WTC11 (cell line): Measurements from ENCODE around the gene TNNT2. TPM values are rescaled to one million over a fixed set of nuclear protein-coding genes. Genes with fewer than 3 reads are reported as not detected.
A peak's percentile ranks its signal among the peaks of the same experiment; 100 is the strongest.

Experiments
- CDX4 ChIP-seq: fragments of 250-450 bp; sonication (Bioruptor Pico); IDR thresholded peaks from 2 replicates; pipeline ENCODE4 v1.9.0; 2021; ENCODE audit warnings: moderate library complexity, mild to moderate bottlenecking, inconsistent platforms, borderline replicate concordance
- CTCF ChIP-seq: fragments of 200-600 bp; IDR thresholded peaks from 2 replicates; pipeline ENCODE4 v1.8.0; 2022; ENCODE audit warnings: antibody characterized with exemption
- GABPB1 ChIP-seq: sonication (generic); formaldehyde crosslinking; IDR thresholded peaks from 2 replicates; pipeline ENCODE4 v1.8.1; 2023; ENCODE audit warnings: mild to moderate bottlenecking, missing genetic modification reagents
- GRHL2 ChIP-seq: fragments of 250-450 bp; sonication (Bioruptor Pico); IDR thresholded peaks from 2 replicates; pipeline ENCODE4 v1.8.0; 2022; ENCODE audit warnings: mild to moderate bottlenecking, moderate library complexity; ENCODE audit not compliant: insufficient replicate concordance, severe bottlenecking
- JAZF1 ChIP-seq: fragments of 250-450 bp; sonication (Bioruptor Pico); IDR thresholded peaks from 2 replicates; pipeline ENCODE4 v1.9.0; 2021; ENCODE audit warnings: moderate library complexity, mild to moderate bottlenecking, inconsistent platforms
- JUN ChIP-seq: sonication (generic); formaldehyde crosslinking; IDR thresholded peaks from 2 replicates; pipeline ENCODE4 v1.8.0; 2023; ENCODE audit warnings: mild to moderate bottlenecking, missing genetic modification reagents
- KAT7 ChIP-seq: sonication (generic); formaldehyde crosslinking; IDR thresholded peaks from 2 replicates; pipeline ENCODE4 v1.8.1; 2023; ENCODE audit warnings: missing genetic modification reagents, mild to moderate bottlenecking, borderline replicate concordance
- NFE2L1 ChIP-seq: sonication (generic); formaldehyde crosslinking; IDR thresholded peaks from 2 replicates; pipeline ENCODE4 v1.8.1; 2023; ENCODE audit warnings: missing genetic modification reagents
- TP53 ChIP-seq: sonication (generic); formaldehyde crosslinking; IDR thresholded peaks from 2 replicates; pipeline ENCODE4 v1.8.1; 2023; ENCODE audit warnings: mild to moderate bottlenecking, missing genetic modification reagents
- ZBTB21 ChIP-seq: sonication (generic); formaldehyde crosslinking; IDR thresholded peaks from 2 replicates; pipeline ENCODE4 v1.8.1; 2023; ENCODE audit warnings: mild to moderate bottlenecking, missing genetic modification reagents, borderline replicate concordance
- ZBTB43 ChIP-seq: sonication (generic); formaldehyde crosslinking; IDR thresholded peaks from 2 replicates; pipeline ENCODE4 v1.8.1; 2023; ENCODE audit warnings: mild to moderate bottlenecking, missing genetic modification reagents
- ZNF138 ChIP-seq: sonication (generic); formaldehyde crosslinking; conservative IDR thresholded peaks from 2 replicates; pipeline ENCODE4 v1.8.1; 2022; ENCODE audit warnings: mild to moderate bottlenecking, moderate library complexity, missing genetic modification reagents
- ZNF281 ChIP-seq: sonication (generic); formaldehyde crosslinking; IDR thresholded peaks from 2 replicates; pipeline ENCODE4 v1.8.0; 2023; ENCODE audit warnings: mild to moderate bottlenecking, missing genetic modification reagents
- ZNF317 ChIP-seq: sonication (generic); formaldehyde crosslinking; IDR thresholded peaks from 2 replicates; pipeline ENCODE4 v1.8.1; 2023; ENCODE audit warnings: low read depth, mild to moderate bottlenecking, moderate library complexity, missing genetic modification reagents, borderline replicate concordance
- ZSCAN18 ChIP-seq: fragments of 250-450 bp; sonication (Bioruptor Pico); IDR thresholded peaks from 2 replicates; pipeline ENCODE4 v2.1.2; 2022; ENCODE audit warnings: mild to moderate bottlenecking, moderate library complexity
- total RNA-seq: library from RNA; stranded (reverse); gene quantifications from 3 replicates; pipeline ENCODE4 v1.2.3, GENCODE V29; 2021

The TNNT2 gene
- total RNA-seq, 1 experiment from 2014 or later = 6.1 TPM

- TF ChIP-seq CDX4 (CRISPR knock-in tag) = no peak
- no peak for TF ChIP-seq KAT7
- TF ChIP-seq GRHL2 (CRISPR knock-in tag) = no peak
- TF ChIP-seq ZNF317 (CRISPR knock-in tag) = 0 out of 2 replicates have a peak, but pooled peaks have one; percentile 54
- TF ChIP-seq GABPB1 = peak; percentile 56; the same call in 1 of the 2 replicates
- TF ChIP-seq JAZF1 (CRISPR knock-in tag) = no peak
- peak; percentile 66; the same call in 1 of the 2 replicates for TF ChIP-seq ZBTB21
- no peak for TF ChIP-seq CTCF
- peak; percentile 79; the same call in 1 of the 2 replicates for TF ChIP-seq ZBTB43 (CRISPR knock-in tag)
- TF ChIP-seq ZNF138 = 0 out of 2 replicates have a peak, but pooled peaks have one; percentile 45
- peak; percentile 88; the same call in 1 of the 2 replicates for TF ChIP-seq ZNF281 (CRISPR knock-in tag)
- TF ChIP-seq ZSCAN18 (CRISPR knock-in tag) = no peak
- 0 out of 2 replicates have a peak, but pooled peaks have one; percentile 48 for TF ChIP-seq JUN (CRISPR knock-in tag)
- TF ChIP-seq NFE2L1 (CRISPR knock-in tag) = peak; percentile 86
- peak; percentile 80 for TF ChIP-seq TP53 (CRISPR knock-in tag)
- TF ChIP-seq, all 79 proteins: peak for 30
These were observed 68.1 kb downstream of the TNNT2 start (continued) for GRCh38 chr1:201309416-201309815.

Other genes starting within 250 kb of the TNNT2 start
- gene TMEM9, start 223.2 kb downstream of the TNNT2 start, total RNA-seq = 97.5 to 109 TPM (median 102 TPM) in 3 replicates
- 0.11 TPM in 1 of 3 replicates, not detected in the others for gene IGFN1, start 186.9 kb downstream of the TNNT2 start, total RNA-seq
- 0.18 to 0.41 TPM (median 0.24 TPM) in 3 replicates for gene PKP1, start 94.2 kb downstream of the TNNT2 start, total RNA-seq
- 14.5 to 15.6 TPM (median 14.9 TPM) in 3 replicates for gene LAD1, start 21.6 kb upstream of the TNNT2 start, total RNA-seq
- gene TNNI1, start 44.0 kb upstream of the TNNT2 start, total RNA-seq = 0.34 to 0.50 TPM (median 0.44 TPM) in 3 replicates
- gene PHLDA3, start 91.5 kb upstream of the TNNT2 start, total RNA-seq = 53.9 to 95.1 TPM (median 59.7 TPM) in 3 replicates
- gene CSRP1, start 129.4 kb upstream of the TNNT2 start, total RNA-seq = 10.7 to 15.4 TPM (median 14.3 TPM) in 3 replicates
- 41.0 to 51.0 TPM (median 46.2 TPM) in 3 replicates for gene NAV1, start 161.4 kb upstream of the TNNT2 start, total RNA-seq